Measurements from ENCODE around the gene TCL1A.

Gene TCL1A

DNA sequence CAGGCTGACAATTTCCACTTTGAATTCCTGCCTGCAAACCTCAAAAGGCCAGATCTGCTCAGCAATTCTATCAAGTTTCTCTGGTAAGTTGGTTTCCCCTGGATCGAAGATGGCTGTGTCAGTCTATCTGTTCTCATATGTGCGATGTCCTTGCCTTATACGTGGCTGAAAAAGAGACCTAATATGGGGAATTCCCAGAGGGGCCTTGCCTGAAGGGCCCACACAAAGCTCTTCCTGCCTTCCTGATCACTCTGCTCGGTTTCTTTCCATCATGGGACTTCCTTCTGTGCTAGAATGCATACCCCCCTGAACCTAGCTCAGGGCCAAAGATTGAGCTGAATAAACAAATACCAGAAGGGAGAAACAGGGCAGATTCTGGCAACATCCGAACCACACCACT, 14.5 kb downstream of the TCL1A start:
- TF ChIP-seq, protein P1, sequence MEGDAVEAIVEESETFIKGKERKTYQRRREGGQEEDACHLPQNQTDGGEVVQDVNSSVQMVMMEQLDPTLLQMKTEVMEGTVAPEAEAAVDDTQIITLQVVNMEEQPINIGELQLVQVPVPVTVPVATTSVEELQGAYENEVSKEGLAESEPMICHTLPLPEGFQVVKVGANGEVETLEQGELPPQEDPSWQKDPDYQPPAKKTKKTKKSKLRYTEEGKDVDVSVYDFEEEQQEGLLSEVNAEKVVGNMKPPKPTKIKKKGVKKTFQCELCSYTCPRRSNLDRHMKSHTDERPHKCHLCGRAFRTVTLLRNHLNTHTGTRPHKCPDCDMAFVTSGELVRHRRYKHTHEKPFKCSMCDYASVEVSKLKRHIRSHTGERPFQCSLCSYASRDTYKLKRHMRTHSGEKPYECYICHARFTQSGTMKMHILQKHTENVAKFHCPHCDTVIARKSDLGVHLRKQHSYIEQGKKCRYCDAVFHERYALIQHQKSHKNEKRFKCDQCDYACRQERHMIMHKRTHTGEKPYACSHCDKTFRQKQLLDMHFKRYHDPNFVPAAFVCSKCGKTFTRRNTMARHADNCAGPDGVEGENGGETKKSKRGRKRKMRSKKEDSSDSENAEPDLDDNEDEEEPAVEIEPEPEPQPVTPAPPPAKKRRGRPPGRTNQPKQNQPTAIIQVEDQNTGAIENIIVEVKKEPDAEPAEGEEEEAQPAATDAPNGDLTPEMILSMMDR (IDR thresholded peaks at IDR 0.05; ENCODE audit: low read depth, low read length, missing control alignments): no peak
- H3K4me3 ChIP-seq (ENCODE audit: low read depth, low read length): no peak overlapping the region
- in situ Hi-C loops (cut with HindIII; ENCODE audit: low sequenced_read_pairs): no loop called here
- no peak for DNase-seq (ENCODE audit: low read depth)

DNA sequence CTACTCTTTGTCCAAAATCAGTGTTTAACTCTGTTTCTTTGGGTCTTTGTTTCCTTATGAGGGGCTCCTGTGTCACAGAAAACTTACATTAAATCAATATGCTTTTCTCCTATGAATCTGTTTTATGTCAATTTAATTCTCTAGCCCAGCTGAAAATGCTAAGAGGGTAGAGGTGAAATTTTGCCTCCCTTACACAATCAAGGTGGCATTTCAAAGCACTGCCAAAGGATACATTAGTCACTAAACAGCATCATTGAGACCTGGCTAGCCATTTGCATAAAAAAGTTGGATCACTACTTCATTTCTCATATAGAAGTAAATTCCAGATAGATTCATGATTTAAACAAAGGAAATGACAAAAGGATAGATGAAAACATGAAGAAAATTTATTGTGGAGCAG, 15.6 kb downstream of the TCL1A start:
- in situ Hi-C loops (cut with HindIII; ENCODE audit: low sequenced_read_pairs): no loop called here
- no peak for DNase-seq (ENCODE audit: low read depth)
- TF ChIP-seq, protein P1 (IDR thresholded peaks at IDR 0.05; ENCODE audit: low read depth, low read length, missing control alignments): no peak
- H3K4me3 ChIP-seq (ENCODE audit: low read depth, low read length): no peak overlapping the region

DNA sequence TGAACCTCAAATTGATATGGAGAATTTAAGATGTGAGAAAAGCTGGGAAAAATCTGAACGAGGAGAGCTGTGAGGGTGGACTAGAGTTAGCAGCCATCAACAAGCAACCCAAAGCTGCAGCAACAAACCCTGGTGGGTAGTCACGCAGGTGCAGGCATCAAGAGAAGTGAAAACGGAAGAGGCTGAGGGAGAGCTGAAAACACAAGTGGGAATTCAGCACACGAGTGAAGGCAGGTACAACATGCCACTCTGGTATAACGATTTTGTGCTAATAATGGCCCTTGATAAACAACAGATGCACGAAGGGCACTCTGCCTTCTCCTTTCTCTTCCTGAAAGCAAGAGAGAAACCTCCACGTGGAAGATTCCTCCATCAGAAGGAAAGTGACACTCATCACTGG, 16.2 kb downstream of the TCL1A start:
- no peak overlapping the region for H3K4me3 ChIP-seq (ENCODE audit: low read depth, low read length)
- TF ChIP-seq, protein P1 (IDR thresholded peaks at IDR 0.05; ENCODE audit: low read depth, low read length, missing control alignments): no peak
- in situ Hi-C loops (cut with HindIII; ENCODE audit: low sequenced_read_pairs): no loop called here
- DNase-seq (ENCODE audit: low read depth): no peak

DNA sequence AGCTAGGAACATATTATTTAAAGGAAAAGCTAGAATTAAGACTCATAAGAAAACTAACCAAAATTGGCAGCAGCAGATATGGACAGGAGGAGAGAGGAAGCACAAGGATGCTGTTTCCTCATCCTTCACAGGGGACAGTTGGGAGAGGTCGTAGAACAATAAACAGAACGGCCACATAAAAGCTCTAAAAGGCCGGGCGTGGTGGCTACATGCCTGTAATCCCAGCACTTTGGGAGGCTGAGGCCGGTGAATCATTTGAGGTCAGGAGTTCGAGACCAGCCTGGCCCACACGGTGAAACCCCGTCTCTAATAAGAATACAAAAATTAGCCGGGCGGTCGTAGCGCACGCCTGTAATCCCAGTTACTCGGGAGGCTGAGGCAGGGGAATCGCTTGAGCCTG, 17.2 kb downstream of the TCL1A start:
- in situ Hi-C loops (cut with HindIII; ENCODE audit: low sequenced_read_pairs): no loop called here
- H3K4me3 ChIP-seq (ENCODE audit: low read depth, low read length): no peak overlapping the region
- no peak for DNase-seq (ENCODE audit: low read depth)
- TF ChIP-seq, protein P1 (IDR thresholded peaks at IDR 0.05; ENCODE audit: low read depth, low read length, missing control alignments): no peak

DNA sequence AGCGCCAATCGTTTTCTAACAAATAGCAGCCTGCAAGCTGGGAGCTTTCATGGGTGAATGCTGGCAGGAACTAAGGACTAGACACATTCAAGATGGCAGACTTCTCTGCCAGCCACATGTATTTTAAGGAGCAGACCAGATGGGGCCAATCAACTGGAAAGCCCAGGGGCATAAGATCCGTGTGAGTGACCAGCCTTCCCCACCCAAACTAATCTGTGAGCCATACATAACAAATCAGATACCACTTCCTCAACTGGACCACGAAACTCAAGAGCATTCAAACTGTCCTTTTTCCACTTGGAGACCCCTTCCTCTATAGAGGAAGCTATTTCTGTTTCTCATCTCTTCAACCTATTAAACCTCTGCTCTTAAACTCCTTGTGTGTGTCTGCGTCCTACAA, 18.0 kb downstream of the TCL1A start:
- no peak overlapping the region for H3K4me3 ChIP-seq (ENCODE audit: low read depth, low read length)
- TF ChIP-seq, protein P1 (IDR thresholded peaks at IDR 0.05; ENCODE audit: low read depth, low read length, missing control alignments): no peak
- DNase-seq (ENCODE audit: low read depth): no peak
- in situ Hi-C loops (cut with HindIII; ENCODE audit: low sequenced_read_pairs): no loop called here

DNA sequence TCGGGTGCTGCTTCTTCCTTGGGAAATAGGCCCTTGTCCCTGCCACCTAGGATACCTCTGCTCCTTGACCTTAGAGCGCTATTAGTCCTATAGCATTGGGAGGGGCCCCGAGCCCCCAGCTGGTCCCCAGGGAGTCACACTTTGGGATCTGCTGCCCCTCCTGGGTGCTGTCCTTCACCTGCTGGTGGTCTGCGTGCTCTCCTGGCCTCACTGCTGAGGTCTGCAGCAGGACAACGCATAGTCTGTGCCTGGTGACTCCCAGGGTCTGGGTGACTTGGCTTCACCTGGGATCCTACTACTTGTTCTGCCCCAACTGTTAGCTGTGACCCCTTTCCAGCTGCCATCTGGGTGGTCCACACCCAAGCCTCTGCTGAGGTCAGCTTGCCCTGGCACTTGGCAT, 18.9 kb downstream of the TCL1A start:
- no peak for DNase-seq (ENCODE audit: low read depth)
- no peak overlapping the region for H3K4me3 ChIP-seq (ENCODE audit: low read depth, low read length)
- TF ChIP-seq, protein P1 (IDR thresholded peaks at IDR 0.05; ENCODE audit: low read depth, low read length, missing control alignments): no peak
- in situ Hi-C loops (cut with HindIII; ENCODE audit: low sequenced_read_pairs): no loop called here

DNA sequence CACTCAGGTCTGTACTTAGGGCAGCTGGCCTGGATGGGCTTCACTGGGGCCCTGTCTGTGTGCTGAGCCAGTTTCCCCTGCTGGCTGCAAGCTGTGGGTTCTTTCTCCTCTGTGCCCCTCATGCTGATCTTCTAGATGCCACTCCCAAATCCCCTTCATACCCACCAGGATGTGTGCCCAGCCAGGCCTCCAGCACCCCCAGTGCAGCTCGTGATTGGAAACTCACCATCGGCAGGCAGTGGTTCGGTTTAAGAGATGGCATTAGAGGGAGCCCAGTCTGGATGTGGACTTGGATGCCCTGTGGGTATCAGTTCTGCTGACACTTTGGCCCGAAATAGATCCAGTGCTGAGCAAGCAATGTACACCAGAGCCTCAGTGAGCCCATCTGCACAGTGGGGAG, 21.8 kb downstream of the TCL1A start:
- TF ChIP-seq, protein P1 (IDR thresholded peaks at IDR 0.05; ENCODE audit: low read depth, low read length, missing control alignments): no peak
- no peak for DNase-seq (ENCODE audit: low read depth)
- in situ Hi-C loops (cut with HindIII; ENCODE audit: low sequenced_read_pairs): no loop called here
- no peak overlapping the region for H3K4me3 ChIP-seq (ENCODE audit: low read depth, low read length)

Measured in astrocyte of the cerebellum (primary cell).